Right atrium auricular region (tissue), 2 donors: Measurements from ENCODE around the gene TUBB6. TPM values are rescaled to one million over a fixed set of nuclear protein-coding genes. Genes with fewer than 3 reads are reported as not detected.

Experiments
- DNase-seq: peaks from one replicate; pipeline ENCODE4 v3.0.0-alpha.2; 2019; ENCODE audit warnings: low spot score
- H3K27ac ChIP-seq, 2 donors: fragments of 200-600 bp; sonication (generic); 1 replicate in 1 of 2; 2 replicates in 1 of 2; pipeline ENCODE4 v1.5.1; 2016 to 2019
- H3K27me3 ChIP-seq, 2 donors: fragments of 200-600 bp; sonication (generic); one replicate each; pipeline versions ENCODE4 v1.5.1 to v1.6.0; 2017 to 2019
- H3K36me3 ChIP-seq: fragments of 200-600 bp; sonication (generic); one replicate; pipeline ENCODE4 v1.5.1; 2016
- H3K4me1 ChIP-seq, 2 donors: fragments of 200-600 bp; sonication (generic); one replicate each; pipeline versions ENCODE4 v1.5.1 to v1.6.0; 2017 to 2019
- H3K4me3 ChIP-seq, 2 donors: fragments of 200-600 bp; sonication (generic); 1 replicate in 1 of 2; 2 replicates in 1 of 2; pipeline ENCODE4 v1.5.1; 2017 to 2019; ENCODE audit warnings: mild to moderate bottlenecking in 1 of 2, moderate library complexity in 1 of 2
- H3K9me3 ChIP-seq, 2 donors: fragments of 200-600 bp; sonication (generic); one replicate each; pipeline ENCODE4 v1.5.1; 2019
- total RNA-seq, 2 donors: library from RNA; depleted of rRNA; stranded (reverse); fragments of >200 nt; gene quantifications; one replicate each; pipeline ENCODE4 v1.1.0, GENCODE V29; 2016
- TF ChIP-seq, protein P1 (sequence below), 2 donors: fragments of 200-600 bp; sonication (generic); IDR thresholded peaks; one replicate each; pipeline ENCODE4 v1.5.1; 2019; ENCODE audit warnings: antibody characterized with exemption in 2 of 2

Gene TUBB6
- total RNA-seq, 2 donors from 2014 or later, result 158 to 337 TPM

DNA sequence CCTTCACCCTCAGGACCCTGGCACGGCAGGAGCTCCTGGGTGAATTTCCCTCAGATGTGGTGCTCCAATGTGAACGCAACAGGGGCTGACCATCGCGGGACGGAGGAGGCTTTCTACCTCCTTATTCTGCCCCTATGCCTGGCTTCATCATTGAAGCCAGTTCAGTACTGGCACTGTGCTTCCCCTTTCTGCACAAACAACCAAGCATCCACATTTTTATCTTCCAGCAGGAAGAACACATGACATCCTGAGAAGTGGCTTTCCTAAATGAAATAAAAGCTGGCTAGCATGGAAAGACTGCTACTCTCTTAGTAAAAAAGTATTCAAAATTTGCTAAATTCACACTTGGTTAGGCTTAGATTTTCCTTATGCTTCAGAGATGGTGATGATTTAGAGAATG, 44.1 kb downstream of the TUBB6 start:
- H3K4me3 ChIP-seq, result no peak overlapping the region
- no peak overlapping the region for H3K27ac ChIP-seq

GRCh38 chr18:12359515-12359927, 51.5 kb downstream of the TUBB6 start:
- Histone ChIP-seq H3K27ac (peak overlapping the region in 1 of 2 donors; percentile 77), H3K36me3 (peaks cover 91% of the 10 kb centered on the region), H3K9me3 (no peaks in the 10 kb centered on the region), H3K4me3 (no peak overlapping the region), H3K4me1 (peaks cover 0 to 28% of the 10 kb centered on the region in 2 donors), H3K27me3 (no peaks in the 10 kb centered on the region)
- TF ChIP-seq, protein P1, sequence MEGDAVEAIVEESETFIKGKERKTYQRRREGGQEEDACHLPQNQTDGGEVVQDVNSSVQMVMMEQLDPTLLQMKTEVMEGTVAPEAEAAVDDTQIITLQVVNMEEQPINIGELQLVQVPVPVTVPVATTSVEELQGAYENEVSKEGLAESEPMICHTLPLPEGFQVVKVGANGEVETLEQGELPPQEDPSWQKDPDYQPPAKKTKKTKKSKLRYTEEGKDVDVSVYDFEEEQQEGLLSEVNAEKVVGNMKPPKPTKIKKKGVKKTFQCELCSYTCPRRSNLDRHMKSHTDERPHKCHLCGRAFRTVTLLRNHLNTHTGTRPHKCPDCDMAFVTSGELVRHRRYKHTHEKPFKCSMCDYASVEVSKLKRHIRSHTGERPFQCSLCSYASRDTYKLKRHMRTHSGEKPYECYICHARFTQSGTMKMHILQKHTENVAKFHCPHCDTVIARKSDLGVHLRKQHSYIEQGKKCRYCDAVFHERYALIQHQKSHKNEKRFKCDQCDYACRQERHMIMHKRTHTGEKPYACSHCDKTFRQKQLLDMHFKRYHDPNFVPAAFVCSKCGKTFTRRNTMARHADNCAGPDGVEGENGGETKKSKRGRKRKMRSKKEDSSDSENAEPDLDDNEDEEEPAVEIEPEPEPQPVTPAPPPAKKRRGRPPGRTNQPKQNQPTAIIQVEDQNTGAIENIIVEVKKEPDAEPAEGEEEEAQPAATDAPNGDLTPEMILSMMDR (IDR thresholded peaks at IDR 0.05), result no peak
- DNase-seq, result no peak

More for the DNA sequence above, 44.1 kb downstream of the TUBB6 start:
- Histone ChIP-seq H3K36me3 (peaks cover 95% of the 10 kb centered on the region), H3K27me3 (no peaks in the 10 kb centered on the region), H3K4me1 (no peaks in the 10 kb centered on the region), H3K9me3 (no peaks in the 10 kb centered on the region)
- TF ChIP-seq, protein P1 (IDR thresholded peaks at IDR 0.05), result no peak
- no peak for DNase-seq

GRCh38 chr18:12361770-12362378, 53.8 kb downstream of the TUBB6 start:
- DNase-seq, result no peak
- peaks cover 0 to 41% of the 10 kb centered on the region in 2 donors for H3K4me1 ChIP-seq
- H3K4me3 ChIP-seq, result no peak overlapping the region
- TF ChIP-seq, protein P1 (IDR thresholded peaks at IDR 0.05), result no peak
- peaks cover 88% of the 10 kb centered on the region for H3K36me3 ChIP-seq
- H3K27ac ChIP-seq, result peak overlapping the region; percentile 46 to 77
- no peaks in the 10 kb centered on the region for H3K9me3 ChIP-seq
- H3K27me3 ChIP-seq, result no peaks in the 10 kb centered on the region

DNA sequence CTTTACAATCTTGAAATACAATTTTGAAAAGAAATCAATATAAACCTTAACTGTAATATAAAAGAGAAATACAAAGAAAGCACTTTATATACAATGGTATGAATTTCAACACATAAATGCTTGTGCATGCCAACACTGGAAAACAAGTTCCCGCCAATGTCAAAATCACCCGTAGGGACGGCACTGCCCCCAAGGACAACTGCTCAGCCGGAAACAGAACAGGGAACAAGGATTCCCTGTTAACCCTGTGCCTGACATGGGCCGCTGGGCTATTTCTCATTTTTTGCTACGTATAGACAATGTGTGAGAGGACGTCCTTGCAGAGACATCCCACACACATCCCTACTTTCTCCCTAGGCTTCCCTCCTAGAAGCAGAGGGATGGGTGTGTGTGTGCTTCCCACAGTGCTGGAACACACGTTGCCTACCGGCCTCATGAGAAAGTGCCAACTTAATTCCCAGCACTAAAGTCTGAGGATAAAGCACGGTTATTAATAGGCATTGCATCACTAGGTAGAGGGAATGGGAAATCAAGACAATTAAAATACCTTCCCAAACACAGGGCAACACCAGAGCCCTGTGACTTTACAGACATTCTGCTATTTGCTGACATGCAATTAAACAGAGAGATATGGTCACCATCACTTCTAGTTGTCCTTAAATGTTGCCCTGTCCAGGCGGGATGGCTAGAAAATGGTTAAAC, 54.6 kb downstream of the TUBB6 start:
- H3K9me3 ChIP-seq, result no peaks in the 10 kb centered on the region
- peaks cover 0 to 48% of the 10 kb centered on the region in 2 donors for H3K4me1 ChIP-seq
- H3K27me3 ChIP-seq, result no peaks in the 10 kb centered on the region
- no peak for DNase-seq
- peaks cover 88% of the 10 kb centered on the region for H3K36me3 ChIP-seq
- peak overlapping the region; percentile 46 to 77 for H3K27ac ChIP-seq
- no peak overlapping the region for H3K4me3 ChIP-seq
- TF ChIP-seq, protein P1 (IDR thresholded peaks at IDR 0.05), result no peak

DNA sequence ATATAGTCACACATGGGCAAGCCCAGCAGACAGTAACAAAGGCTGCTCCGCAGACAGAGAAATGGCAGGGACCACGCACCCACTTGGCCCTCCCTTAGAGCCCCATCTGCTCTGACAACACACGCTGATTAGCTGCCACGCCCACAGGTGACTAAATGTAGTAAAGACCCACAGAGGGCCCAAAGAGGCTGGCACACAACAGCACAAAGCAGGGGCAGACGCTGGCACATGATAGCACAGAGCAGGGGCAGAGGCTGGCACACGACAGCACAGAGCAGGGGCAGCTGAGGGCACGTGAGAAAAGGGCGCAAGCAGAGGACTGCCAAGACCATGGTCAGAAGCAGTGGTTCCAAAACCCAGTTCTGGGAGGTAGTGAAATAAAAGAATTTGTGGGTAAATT, 58.3 kb downstream of the TUBB6 start:
- Histone ChIP-seq H3K27me3 (no peaks in the 10 kb centered on the region), H3K36me3 (peaks cover 63% of the 10 kb centered on the region), H3K4me3 (no peak overlapping the region), H3K27ac (peak overlapping the region; percentile 39 to 65), H3K4me1 (peaks cover 0 to 51% of the 10 kb centered on the region in 2 donors), H3K9me3 (no peaks in the 10 kb centered on the region)
- DNase-seq, result no peak
- TF ChIP-seq, protein P1 (IDR thresholded peaks at IDR 0.05), result no peak
